Measurements from ENCODE around the gene MRPL1.
"Not testable (repeated sequence)": the region's sequence is repeated elsewhere in the genome, so short reads cannot be mapped to it uniquely, and the experiment has no call there.

MRPL1 gene

GRCh38 chr4:77982900-77983540, 120.4 kb downstream of the MRPL1 start:
- DNase-seq (ENCODE audit: low read depth, low spot score), result not testable (repeated sequence)

GRCh38 chr4:77983612-77984311, 121.1 kb downstream of the MRPL1 start:
- not testable (repeated sequence) for DNase-seq (ENCODE audit: low read depth, low spot score)

GRCh38 chr4:77989968-77990367, 127.3 kb downstream of the MRPL1 start:
- DNase-seq (ENCODE audit: low read depth, low spot score), result no peak

DNA sequence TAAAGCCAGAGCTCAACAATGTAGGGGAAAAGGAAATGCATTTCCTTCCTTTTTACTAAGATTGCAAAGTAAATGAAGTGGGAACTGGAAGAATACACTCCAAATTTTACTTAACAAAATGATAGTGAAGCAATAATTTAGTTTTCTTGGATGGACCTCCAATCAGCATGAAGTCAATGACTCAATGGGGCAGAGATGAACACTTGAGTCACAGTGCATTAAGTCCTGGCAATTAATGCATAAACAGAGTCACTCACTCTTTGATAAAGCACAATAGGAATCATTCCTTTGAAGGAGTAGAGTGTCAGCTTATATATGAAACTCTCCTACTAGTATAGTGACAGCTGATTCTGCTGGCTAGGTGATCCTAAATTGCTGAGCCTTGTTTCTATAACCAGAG, 127.8 kb downstream of the MRPL1 start:
- no peak for DNase-seq (ENCODE audit: low read depth, low spot score)

DNA sequence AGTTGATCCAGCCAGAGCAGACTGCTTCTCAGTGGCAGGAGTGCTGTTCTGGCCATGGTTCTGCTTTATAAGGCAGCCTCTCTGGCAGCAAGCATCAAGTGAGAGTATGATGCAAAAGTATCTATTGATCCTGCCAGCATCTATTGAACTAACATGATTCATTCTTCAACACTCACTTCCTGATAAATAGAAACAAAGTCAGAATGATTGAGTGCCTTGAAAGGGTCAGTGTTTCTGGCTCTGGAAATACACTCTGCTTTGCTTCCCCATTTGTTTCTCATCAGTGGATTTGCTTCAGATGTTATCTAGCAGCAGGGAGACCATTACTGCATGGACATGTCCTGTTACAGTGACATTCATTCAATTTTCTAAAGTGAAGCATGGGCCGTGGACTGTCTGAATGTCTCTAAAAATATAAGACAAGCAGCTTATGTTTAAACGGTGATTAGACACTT, 128.3 kb downstream of the MRPL1 start:
- no peak for DNase-seq (ENCODE audit: low read depth, low spot score)

DNA sequence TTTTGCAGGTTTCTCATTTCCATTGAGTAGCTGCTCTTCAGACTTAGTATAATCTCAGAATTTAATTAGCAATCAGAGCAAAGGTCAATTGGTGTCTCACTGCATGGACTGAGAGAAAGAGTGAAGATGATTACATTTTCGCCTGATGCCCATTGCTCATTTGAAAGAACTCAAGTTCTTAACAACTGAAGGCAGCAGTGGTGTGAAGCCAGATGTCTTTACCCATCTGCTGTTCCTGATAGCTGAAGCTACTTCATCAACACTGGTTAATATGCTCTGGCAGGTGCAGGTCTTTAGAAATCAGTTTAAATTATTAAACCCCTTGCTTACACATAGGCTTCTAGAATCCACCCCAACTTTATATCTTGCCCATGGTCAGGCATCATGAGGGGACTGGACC, 130.0 kb downstream of the MRPL1 start:
- no peak for DNase-seq (ENCODE audit: low read depth, low spot score)

DNA sequence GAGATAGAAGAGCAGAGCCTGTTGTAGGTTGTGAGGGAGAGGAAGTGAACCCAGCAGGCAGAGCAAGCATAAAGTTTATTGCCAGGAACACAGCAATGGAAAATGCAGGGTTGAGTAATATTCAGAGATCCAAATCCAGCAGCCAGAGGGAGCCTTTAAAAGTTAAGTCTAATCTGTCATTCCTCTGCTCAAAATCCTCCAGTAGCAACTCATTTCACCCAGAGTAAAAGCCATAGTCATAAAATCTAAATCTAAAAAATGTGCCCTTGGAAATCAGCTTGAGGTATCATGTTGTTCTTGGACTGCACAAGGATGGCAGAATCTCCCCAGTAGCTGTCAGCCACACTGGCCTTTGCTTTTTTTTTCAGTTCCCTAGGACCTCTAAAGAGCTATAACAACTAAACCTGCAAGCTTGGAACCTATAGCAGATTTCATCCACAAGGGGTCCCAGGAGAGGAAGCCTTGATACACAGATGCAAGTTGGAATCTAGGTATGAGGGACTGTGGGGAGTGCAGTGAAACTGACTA, 131.6 kb downstream of the MRPL1 start:
- DNase-seq (ENCODE audit: low read depth, low spot score), result peak; percentile 43

DNA sequence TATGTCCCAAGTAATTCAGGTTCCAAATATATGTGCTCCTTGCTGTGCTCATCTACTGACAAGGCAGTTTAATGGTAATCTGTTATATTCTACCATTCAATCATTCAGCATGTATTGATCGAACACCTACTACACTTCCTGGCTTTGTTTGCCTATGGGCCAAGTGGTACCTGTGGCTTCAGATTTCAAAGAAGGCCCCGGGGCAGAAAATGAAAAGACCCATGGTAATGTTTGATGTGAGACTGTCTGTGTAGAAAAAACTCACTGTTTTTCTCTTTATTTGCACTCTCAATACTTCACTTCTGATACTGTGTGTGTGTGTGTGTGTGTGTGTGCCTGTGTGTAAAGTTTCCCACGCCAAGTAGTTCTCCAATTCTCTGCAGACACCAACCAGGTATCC, 133.4 kb downstream of the MRPL1 start:
- no peak for DNase-seq (ENCODE audit: low read depth, low spot score)

DNA sequence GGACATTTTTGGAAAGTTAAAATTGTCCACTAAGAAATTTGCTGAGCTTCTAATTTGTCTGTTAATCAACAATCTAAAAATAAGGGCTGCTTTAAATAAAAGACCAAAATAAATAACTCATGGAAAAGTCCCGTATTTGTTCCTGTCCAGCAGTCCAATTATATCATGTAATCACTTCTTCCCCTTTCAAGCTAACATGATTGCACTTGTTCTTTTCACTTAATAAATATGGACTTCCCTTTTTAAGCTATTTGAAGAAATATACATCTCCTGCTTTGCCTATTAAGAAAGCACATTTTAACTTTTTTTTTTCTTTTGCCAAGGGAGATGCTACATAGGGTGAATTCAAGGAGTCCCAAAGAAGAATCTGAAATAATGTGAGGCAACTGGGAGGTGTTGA, 138.9 kb downstream of the MRPL1 start:
- no peak for DNase-seq (ENCODE audit: low read depth, low spot score)

GRCh38 chr4:78002260-78002659, 139.6 kb downstream of the MRPL1 start:
- no peak for DNase-seq (ENCODE audit: low read depth, low spot score)

Measured in smooth muscle cell of the brain vasculature (primary cell).